ENCODE measurements around the gene RUFY4.
"Not testable (repeated sequence)": the region's sequence is repeated elsewhere in the genome, so short reads cannot be mapped to it uniquely, and the experiment has no call there.

The RUFY4 gene

GRCh38 chr2:218031261-218031660 lies 37.8 kb upstream of the RUFY4 start:
- no peak for FAIRE-seq

DNA sequence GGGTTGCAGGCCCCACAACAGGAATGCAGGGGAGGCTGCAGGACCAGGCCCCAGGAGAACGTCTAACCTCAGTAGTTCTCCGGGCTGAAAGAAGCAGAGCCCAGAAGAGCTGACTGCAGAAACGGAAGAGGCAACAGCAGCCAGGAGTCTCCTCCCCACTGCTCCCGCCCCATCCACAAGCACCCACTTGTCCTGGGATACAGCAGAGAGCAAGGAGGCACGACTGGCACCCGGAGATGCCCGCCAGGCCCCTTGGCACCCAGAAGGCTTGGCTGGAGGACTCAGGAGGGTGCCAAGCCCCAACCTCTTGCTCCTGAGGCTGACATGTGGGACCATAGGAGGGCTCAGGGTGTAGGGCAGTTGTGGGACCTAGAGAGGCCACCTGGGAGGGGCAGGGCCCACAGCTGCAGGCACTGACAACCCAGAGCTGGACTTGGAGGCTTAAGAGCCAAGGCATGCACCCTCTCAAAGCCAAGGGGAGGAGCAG lies 37.2 kb upstream of the RUFY4 start:
- no peak for FAIRE-seq

GRCh38 chr2:218032336-218033171 lies 36.5 kb upstream of the RUFY4 start:
- FAIRE-seq, result no peak

DNA sequence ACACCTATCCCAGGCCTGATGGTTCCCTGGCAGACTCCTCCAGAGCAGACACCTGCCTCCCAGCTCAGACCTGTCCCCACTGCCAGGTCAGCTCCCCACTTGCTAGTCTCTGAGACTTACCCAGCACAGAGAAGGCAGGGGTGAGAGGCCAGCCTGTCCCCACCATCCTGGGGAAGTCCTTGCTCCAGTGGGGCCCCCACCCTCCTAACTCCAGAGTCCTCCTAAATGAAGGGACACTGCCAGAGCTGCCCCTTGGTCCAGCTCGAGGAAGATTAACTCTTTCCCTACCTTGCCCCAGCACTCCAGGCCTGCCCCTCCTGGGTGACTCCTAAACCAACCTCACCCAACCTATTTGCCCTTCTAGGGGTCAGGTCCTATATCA lies 35.9 kb upstream of the RUFY4 start:
- FAIRE-seq, result no peak

- no peak for FAIRE-seq
These were observed 35.2 kb upstream of the RUFY4 start for GRCh38 chr2:218033590-218034496.

DNA sequence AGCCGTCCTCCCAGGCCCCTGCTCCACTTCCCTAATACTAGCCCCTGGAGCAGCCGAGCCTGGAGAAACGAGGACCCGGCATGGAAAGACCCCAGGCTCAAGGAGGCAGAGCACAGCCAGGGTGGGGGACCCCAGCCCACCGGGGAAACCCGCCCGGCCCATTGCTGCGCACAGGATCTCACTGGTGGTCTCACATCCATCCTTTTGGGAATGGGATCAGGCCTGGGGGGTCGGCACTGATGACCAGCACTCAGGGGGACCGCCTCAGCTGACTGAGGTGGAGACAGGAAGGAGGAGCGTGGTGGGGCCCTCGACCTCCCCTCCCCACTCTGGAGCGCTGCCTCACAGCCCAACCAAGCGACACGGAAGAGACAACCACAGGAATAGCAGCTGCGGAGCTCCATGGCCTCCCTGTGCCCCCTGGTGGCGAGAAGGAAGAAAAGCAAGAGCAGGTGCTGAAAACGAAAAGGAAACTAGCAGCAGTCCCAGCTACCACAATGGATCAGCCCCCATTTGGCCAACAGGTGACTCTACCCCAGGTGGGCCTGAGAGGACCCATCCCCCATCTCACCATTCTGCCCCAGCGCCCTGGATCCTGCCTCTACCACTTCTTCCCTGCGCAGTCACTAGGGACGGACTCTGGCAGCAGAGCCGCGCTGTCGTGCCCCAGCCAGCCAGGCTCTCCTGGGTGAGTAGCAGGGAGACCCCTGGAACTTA lies 34.4 kb upstream of the RUFY4 start:
- FAIRE-seq, result not testable (repeated sequence)

GRCh38 chr2:218035463-218036100 lies 33.5 kb upstream of the RUFY4 start:
- no peak for FAIRE-seq

GRCh38 chr2:218036371-218036770 lies 32.7 kb upstream of the RUFY4 start:
- FAIRE-seq, result no peak

GRCh38 chr2:218039171-218039570 lies 29.9 kb upstream of the RUFY4 start:
- no peak for FAIRE-seq

GRCh38 chr2:218040883-218041282 lies 28.2 kb upstream of the RUFY4 start:
- no peak for FAIRE-seq

- no peak for FAIRE-seq
These were observed 27.5 kb upstream of the RUFY4 start for GRCh38 chr2:218041302-218042168.

DNA sequence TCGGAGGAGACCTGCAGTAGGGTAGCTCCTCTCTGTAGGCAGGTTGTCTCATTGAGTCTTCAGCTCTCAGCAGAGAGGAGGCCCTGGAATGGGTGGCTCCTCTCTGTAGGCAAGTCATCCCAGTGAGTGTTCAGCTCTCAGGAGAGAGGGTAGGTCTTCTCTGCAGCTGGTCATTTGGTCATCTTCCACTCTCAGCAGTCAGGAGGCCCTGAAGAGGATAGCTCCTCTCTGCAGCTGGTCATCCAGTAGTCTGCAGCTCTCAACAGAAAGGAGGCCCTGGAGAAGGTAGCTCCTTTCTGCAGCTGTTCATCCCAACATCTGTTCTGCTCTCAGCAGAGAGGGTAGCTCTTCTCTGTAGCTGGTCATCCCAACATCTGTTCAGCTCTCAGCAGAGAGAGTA lies 26.0 kb upstream of the RUFY4 start:
- no peak for FAIRE-seq

DNA sequence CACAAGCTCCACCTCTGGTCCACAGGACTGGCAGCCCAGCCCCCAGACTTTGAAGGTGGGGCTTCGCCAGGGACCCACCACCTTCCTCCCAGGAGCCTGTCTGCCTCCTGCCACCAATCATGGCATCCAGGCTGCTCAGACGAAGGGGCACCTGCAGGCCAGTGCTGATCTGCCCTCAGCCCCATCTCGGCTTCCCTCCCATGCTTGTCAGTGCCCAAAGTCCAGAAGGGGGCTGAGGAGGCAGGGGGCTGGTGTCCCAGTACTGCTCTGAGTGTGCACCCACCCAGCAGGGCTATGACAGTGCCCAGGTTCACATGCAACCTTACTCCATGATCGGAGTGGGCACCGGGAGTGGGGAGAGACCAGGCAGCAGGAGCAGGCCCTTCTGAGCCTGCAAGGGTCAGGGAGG lies 25.3 kb upstream of the RUFY4 start:
- FAIRE-seq, result no peak

GRCh38 chr2:218044599-218044998 lies 24.5 kb upstream of the RUFY4 start:
- not testable (repeated sequence) for FAIRE-seq

DNA sequence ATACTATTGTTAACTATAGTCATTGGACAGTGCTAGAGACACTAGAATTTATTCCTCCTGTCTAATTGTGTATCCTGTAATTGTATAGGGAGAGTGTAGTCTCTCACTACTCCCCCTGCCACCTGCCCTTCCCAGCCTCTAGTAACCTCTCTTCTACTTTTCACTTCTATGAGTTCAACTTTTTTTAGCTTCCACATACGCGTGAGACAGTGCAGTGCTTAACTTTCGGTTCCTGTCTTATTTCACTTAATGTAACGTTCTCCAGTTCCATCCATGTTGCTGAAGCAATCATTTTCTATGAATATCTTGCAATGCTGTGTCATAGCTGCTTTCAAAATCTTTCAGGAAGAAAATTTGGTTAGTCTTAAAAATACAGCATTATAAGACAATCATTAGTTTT lies 22.8 kb upstream of the RUFY4 start:
- FAIRE-seq, result no peak

GRCh38 chr2:218047536-218048225 lies 21.4 kb upstream of the RUFY4 start:
- no peak for FAIRE-seq

DNA sequence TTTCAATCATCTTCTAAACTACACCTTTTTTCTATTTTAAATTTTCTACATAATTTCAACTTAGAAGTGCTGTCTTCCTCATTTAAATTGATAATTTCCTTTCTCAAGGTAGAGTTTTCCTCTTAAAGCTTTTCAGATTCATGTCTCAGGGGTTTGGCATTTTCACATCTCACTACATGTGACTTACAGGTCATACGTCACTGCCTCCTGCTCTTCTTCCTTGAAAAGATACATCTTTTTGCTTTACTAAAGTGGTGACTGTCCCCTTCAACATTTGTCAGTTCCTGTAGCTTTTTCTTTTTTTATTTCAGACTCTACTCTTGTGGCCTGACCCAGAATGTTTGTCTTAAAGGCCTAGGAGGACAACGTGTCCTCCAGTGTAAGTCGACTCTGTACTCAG lies 17.1 kb upstream of the RUFY4 start:
- no peak for FAIRE-seq

DNA sequence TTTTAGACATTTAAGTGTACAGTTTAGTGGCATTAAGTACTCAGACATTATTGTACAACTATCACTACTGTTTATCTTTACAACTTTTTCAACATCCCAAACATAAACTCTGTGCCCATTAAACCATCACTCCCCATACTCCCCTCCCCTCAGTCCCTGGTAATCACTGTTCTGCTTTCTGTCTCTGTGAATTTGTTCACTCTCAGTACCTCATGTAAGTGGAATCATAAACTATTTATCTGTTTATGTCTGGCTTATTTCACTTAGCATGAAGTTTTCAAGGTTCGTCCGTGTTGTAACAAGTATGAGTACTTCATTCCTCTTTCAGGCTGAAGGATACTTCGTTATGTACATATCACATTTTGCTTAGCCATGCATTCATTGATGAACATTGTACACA lies 9.8 kb upstream of the RUFY4 start:
- no peak for FAIRE-seq

- FAIRE-seq, result no peak
These were observed 8.9 kb upstream of the RUFY4 start for GRCh38 chr2:218060118-218060517.

GRCh38 chr2:218060950-218061660 lies 7.9 kb upstream of the RUFY4 start:
- FAIRE-seq, result no peak

All from colon (tissue), 2 donors.